Gastrocnemius medialis (tissue), 4 donors: ENCODE data around the gene CMTM5. TPM values are rescaled to one million over a fixed set of nuclear protein-coding genes. Genes with fewer than 3 reads are reported as not detected.
A peak's percentile ranks its signal among the peaks of the same experiment; 100 is the strongest.
"Not testable (repeated sequence)": the region's sequence is repeated elsewhere in the genome, so short reads cannot be mapped to it uniquely, and the experiment has no call there.

Experiments
- ATAC-seq, 2 donors: fragments of 150-250 bp; one replicate each; pipeline ENCODE4 v1.9.1; 2016
- DNase-seq, 2 donors: peaks; one replicate each; pipeline ENCODE4 v3.0.0-alpha.2; 2019
- H3K27ac ChIP-seq, 4 donors: fragments of 200-600 bp; sonication (generic); 1 replicate in 1 of 4; 2 replicates in 3 of 4; pipeline ENCODE4 v1.5.1; 2016 to 2018; ENCODE audit warnings: mild to moderate bottlenecking in 2 of 4, moderate library complexity in 1 of 4
- H3K27me3 ChIP-seq, 3 donors: fragments of 200-600 bp; sonication (generic) in 2 of 3; 1 replicate in 1 of 3; 2 replicates in 2 of 3; pipeline versions ENCODE4 v1.5.1 to v1.6.0; 2016 to 2019; ENCODE audit warnings: mild to moderate bottlenecking in 1 of 3, moderate library complexity in 1 of 3
- H3K36me3 ChIP-seq, 2 donors: fragments of 200-600 bp; sonication (generic) in 1 of 2; one replicate each; pipeline ENCODE4 v1.5.1; 2017 to 2018
- H3K4me1 ChIP-seq, 2 donors: fragments of 200-600 bp; sonication (generic) in 1 of 2; one replicate each; pipeline ENCODE4 v1.5.1; 2016 to 2017; ENCODE audit warnings: mild to moderate bottlenecking in 2 of 2
- H3K4me3 ChIP-seq, 4 donors: fragments of 200-600 bp; sonication (generic) in 3 of 4; 1 replicate in 1 of 4; 2 replicates in 3 of 4; pipeline ENCODE4 v1.5.1; 2016 to 2019; ENCODE audit warnings: mild to moderate bottlenecking in 2 of 4
- H3K9me3 ChIP-seq, 3 donors: fragments of 200-600 bp; sonication (generic) in 2 of 3; 1 replicate in 1 of 3; 2 replicates in 2 of 3; pipeline ENCODE4 v1.5.1; 2016 to 2019
- POLR2A ChIP-seq, 2 donors: fragments of 450-650 bp; IDR thresholded peaks; one replicate each; pipeline ENCODE4 v1.6.1; 2017; ENCODE audit warnings: antibody characterized with exemption in 2 of 2, mild to moderate bottlenecking in 2 of 2, moderate library complexity in 2 of 2
- in situ Hi-C, 4 donors: fragments of 200-750 bp; cut with MboI; loops; one replicate each; pipeline versions ENCODE4 v1.15.0 to v1.8.0; 2017; ENCODE audit warnings: low sequenced_read_pairs in 4 of 4
- intact Hi-C: fragments of 100-400 bp; cut with DNase I; formaldehyde crosslinking; loops from one replicate; pipeline ENCODE4 v1.15.1; 2023; ENCODE audit warnings: low total_unique reads
- total RNA-seq, 4 donors: library from RNA; depleted of rRNA; stranded (reverse); fragments of >200 nt; gene quantifications; one replicate each; pipeline versions ENCODE4 v1.1.0 to v1.2.3, GENCODE V29; 2016
- TF ChIP-seq, protein P1 (sequence below), 5 experiments: fragments of 450-650 bp in 3 of 5; fragments of 200-600 bp in 2 of 5; sonication (generic) in 2 of 5; IDR thresholded peaks in 4 of 5; conservative IDR thresholded peaks in 1 of 5; 1 replicate in 4 of 5; 2 replicates in 1 of 5; pipeline ENCODE4 v1.5.1; 2016 to 2019; ENCODE audit warnings: antibody characterized with exemption in 5 of 5, mild to moderate bottlenecking in 3 of 5, moderate library complexity in 3 of 5

Gene CMTM5
- total RNA-seq, 4 donors from 2014 or later = 1.7 TPM; not detected in 3

DNA sequence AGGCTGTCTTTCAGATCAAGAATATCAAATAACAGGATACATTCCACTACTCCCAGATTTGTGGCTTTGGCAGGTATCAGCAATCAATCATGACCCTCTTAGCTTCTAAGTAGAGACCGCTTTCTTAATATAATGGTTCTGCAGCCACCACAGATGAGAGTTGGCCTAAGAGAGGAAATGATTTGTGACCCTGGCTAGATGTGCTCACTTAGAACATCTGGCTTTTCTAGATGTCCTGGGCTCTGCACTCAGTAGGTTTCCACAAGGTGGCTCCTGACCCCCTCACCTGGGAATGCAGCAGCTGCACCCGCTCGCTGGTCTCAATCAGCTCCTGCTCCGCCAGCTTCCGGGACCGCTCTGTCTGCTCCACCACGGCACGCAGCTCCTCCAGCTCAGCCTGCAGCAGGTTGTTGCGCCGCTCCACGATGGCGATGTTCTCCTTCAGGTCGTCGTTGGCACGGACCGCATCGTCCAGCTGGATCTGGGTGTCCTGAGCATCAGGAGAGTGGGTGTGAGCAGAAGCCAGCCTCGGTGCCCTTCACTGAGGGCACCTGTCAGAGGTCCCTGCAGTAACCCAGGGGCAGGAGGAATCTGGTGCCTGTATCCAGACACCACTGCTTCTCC is 8.9 kb downstream of the CMTM5 start:
- in situ Hi-C loops (loop anchor here in 2 of 4 donors (10.0 kb wide), 2 partner anchors 51 to 121 kb away; no protein-coding TSS in a partner anchor), intact Hi-C loops (no loop called here)
- ATAC-seq (no peak), DNase-seq (no peak)
- peaks cover 0 to 17% of the 10 kb centered on the region in 2 donors for H3K36me3 ChIP-seq
- no peaks in the 10 kb centered on the region for H3K4me1 ChIP-seq
- no peak overlapping the region for H3K4me3 ChIP-seq
- H3K9me3 ChIP-seq = no peaks in the 10 kb centered on the region
- no peaks in the 10 kb centered on the region for H3K27me3 ChIP-seq
- no peak for TF ChIP-seq POLR2A (IDR thresholded peaks at IDR 0.05)
- TF ChIP-seq, protein P1, sequence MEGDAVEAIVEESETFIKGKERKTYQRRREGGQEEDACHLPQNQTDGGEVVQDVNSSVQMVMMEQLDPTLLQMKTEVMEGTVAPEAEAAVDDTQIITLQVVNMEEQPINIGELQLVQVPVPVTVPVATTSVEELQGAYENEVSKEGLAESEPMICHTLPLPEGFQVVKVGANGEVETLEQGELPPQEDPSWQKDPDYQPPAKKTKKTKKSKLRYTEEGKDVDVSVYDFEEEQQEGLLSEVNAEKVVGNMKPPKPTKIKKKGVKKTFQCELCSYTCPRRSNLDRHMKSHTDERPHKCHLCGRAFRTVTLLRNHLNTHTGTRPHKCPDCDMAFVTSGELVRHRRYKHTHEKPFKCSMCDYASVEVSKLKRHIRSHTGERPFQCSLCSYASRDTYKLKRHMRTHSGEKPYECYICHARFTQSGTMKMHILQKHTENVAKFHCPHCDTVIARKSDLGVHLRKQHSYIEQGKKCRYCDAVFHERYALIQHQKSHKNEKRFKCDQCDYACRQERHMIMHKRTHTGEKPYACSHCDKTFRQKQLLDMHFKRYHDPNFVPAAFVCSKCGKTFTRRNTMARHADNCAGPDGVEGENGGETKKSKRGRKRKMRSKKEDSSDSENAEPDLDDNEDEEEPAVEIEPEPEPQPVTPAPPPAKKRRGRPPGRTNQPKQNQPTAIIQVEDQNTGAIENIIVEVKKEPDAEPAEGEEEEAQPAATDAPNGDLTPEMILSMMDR (IDR thresholded peaks at IDR 0.05 in 4 of 5, conservative IDR thresholded peaks at IDR 0.05 in 1 of 5) = no peak
- H3K27ac ChIP-seq = no peak overlapping the region

DNA sequence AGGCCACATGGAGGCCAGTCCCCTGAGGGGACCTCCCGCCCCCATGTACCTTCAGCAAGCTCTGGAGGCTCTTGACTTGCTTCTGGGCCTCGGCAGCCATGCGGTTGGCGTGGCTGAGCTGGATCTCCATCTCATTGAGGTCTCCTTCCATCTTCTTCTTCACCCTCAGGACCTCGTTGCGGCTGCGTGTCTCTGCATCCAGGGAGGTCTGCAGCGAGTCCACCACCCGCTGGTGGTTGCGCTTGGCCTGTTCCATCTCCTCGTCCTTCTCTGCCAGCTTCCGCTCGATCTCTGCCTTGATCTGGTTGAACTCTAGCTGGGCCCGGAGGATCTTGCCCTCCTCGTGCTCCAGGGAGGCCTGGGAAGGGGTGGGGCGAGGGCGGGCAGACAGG is 9.4 kb downstream of the CMTM5 start:
- peaks cover 0 to 18% of the 10 kb centered on the region in 2 donors for H3K36me3 ChIP-seq
- intact Hi-C loops, H3K9me3 ChIP-seq, H3K4me1 ChIP-seq, DNase-seq, H3K27ac ChIP-seq, ATAC-seq, H3K27me3 ChIP-seq, H3K4me3 ChIP-seq: not testable (repeated sequence)
- in situ Hi-C loops = loop anchor here in 2 of 4 donors (10.0 kb wide), 2 partner anchors 51 to 121 kb away; no protein-coding TSS in a partner anchor

DNA sequence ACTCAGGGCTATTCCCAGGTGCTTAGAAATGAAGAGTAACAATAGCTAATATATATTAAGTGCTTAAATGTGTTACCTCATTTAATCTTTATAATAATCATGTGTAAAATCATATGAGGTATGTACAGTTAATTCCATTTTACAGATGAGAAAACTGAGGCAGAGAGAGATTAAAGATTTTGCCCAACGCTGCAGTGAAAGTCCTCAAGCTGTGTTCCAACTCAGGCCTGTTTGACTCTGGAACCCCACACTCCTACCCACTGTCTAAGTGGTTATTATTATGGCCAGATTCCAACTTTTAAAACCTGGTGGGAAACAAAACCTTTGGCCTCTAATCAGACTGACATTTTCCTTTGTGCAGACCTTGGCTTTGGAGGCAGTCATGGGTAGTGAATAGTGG is 10.2 kb downstream of the CMTM5 start:
- Histone ChIP-seq H3K36me3 (peaks cover 0 to 17% of the 10 kb centered on the region in 2 donors), H3K27me3 (no peaks in the 10 kb centered on the region), H3K4me1 (no peaks in the 10 kb centered on the region), H3K27ac (peak overlapping the region in 1 of 4 donors; percentile 9), H3K4me3 (no peak overlapping the region), H3K9me3 (no peaks in the 10 kb centered on the region)
- intact Hi-C loops = no loop called here
- ATAC-seq = no peak
- no peak for DNase-seq
- TF ChIP-seq, protein P1 (IDR thresholded peaks at IDR 0.05 in 4 of 5, conservative IDR thresholded peaks at IDR 0.05 in 1 of 5) = no peak
- TF ChIP-seq POLR2A (IDR thresholded peaks at IDR 0.05) = no peak
- in situ Hi-C loops = loop anchor here in 2 of 4 donors (10.0 kb wide), 2 partner anchors 52 to 122 kb away; no protein-coding TSS in a partner anchor

DNA sequence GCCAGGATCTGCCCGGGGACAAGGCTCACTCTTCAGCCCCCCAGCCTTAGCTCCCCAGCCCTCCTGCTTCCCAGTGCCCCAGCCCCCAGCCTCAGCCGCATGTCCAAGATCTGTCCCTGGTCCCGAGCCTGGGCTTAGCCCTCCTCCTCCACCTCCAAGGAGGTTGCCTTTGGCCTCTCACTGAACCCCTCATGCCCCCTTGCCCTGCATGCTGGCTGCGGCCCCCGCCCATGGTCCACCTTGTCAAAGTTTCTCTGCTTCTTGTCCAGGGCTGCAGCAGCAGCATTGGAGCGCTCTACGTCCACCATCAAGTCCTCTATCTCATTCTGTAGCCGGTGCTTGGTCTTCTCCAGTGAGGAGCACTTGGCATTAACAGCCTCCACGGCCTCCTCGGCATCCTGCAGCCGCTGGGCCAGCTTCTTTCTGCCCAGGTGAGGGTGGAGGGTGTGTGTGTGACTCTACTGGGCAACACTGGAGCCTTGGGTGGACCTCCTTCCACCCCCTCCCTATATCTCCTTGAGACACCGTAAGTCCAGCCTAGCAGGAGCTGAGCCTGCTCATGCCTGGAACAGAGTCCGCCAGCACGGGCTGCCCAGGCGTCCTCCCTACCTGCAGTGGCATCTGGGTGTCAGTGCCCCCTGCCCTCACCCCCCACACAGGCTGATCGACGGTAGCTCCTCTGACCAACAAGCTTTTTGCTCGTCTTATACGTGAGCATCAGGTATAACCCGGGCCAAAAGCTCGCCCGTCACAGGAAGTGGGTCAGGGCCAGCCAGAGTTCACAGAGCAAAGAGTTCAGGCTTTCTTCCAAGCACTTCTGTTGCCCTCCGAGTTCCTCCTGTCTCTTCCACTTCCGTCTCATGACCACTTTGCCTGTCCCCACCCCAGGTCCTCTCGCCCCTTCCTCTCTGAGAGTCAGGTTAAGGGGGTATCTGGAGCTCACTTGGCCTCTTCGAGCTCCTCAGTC is 11.4 kb downstream of the CMTM5 start:
- Histone ChIP-seq H3K9me3 (no peaks in the 10 kb centered on the region), H3K27me3 (no peaks in the 10 kb centered on the region), H3K36me3 (peaks cover 0 to 28% of the 10 kb centered on the region in 2 donors), H3K4me1 (no peaks in the 10 kb centered on the region), H3K27ac (peak overlapping the region in 1 of 4 donors; percentile 9), H3K4me3 (no peak overlapping the region)
- in situ Hi-C loops = loop anchor here in 2 of 4 donors (10.0 kb wide), 2 partner anchors 53 to 123 kb away; no protein-coding TSS in a partner anchor
- TF ChIP-seq, protein P1 (IDR thresholded peaks at IDR 0.05 in 4 of 5, conservative IDR thresholded peaks at IDR 0.05 in 1 of 5) = no peak
- intact Hi-C loops = no loop called here
- ATAC-seq (no peak), DNase-seq (no peak)

DNA sequence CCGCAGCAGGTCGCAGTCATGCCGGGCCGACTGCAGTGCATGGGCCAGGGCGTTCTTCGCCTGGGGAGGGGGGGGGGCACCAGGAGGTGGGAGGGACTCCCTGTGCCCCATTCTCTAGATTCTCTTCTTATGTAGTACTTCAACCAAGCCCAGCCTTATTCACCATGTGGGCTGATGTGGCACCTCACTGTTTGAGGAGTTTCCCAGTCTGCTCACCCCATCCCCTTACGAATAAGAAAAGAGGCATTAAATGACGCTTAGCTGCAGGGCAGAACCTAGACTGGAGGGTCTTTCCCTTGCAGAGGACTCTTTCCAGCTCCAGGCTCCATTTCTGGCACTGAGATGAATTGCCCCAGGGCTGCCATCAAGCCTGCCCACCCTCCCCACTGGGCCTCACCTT is 12.2 kb downstream of the CMTM5 start:
- TF ChIP-seq, protein P1 (IDR thresholded peaks at IDR 0.05 in 4 of 5, conservative IDR thresholded peaks at IDR 0.05 in 1 of 5) = no peak
- TF ChIP-seq POLR2A (IDR thresholded peaks at IDR 0.05) = no peak
- no peak overlapping the region for H3K4me3 ChIP-seq
- no peaks in the 10 kb centered on the region for H3K9me3 ChIP-seq
- DNase-seq = no peak
- peaks cover 0 to 28% of the 10 kb centered on the region in 2 donors for H3K36me3 ChIP-seq
- ATAC-seq = no peak
- no peaks in the 10 kb centered on the region for H3K4me1 ChIP-seq
- in situ Hi-C loops (loop anchor here in 2 of 4 donors (10.0 kb wide), 2 partner anchors 54 to 124 kb away; no protein-coding TSS in a partner anchor), intact Hi-C loops (no loop called here)
- peak overlapping the region in 2 of 4 donors; percentile 22 to 39 for H3K27ac ChIP-seq
- H3K27me3 ChIP-seq = no peaks in the 10 kb centered on the region
